ENCODE data around the gene C6orf62. TPM values are rescaled to one million over a fixed set of nuclear protein-coding genes. Genes with fewer than 3 reads are reported as not detected.

Gene C6orf62
- polyA plus RNA-seq, 1 of the 3 experiments (the other 2 are of a cell fraction), result 36.0 TPM

- TF ChIP-seq, protein P1, sequence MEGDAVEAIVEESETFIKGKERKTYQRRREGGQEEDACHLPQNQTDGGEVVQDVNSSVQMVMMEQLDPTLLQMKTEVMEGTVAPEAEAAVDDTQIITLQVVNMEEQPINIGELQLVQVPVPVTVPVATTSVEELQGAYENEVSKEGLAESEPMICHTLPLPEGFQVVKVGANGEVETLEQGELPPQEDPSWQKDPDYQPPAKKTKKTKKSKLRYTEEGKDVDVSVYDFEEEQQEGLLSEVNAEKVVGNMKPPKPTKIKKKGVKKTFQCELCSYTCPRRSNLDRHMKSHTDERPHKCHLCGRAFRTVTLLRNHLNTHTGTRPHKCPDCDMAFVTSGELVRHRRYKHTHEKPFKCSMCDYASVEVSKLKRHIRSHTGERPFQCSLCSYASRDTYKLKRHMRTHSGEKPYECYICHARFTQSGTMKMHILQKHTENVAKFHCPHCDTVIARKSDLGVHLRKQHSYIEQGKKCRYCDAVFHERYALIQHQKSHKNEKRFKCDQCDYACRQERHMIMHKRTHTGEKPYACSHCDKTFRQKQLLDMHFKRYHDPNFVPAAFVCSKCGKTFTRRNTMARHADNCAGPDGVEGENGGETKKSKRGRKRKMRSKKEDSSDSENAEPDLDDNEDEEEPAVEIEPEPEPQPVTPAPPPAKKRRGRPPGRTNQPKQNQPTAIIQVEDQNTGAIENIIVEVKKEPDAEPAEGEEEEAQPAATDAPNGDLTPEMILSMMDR (IDR thresholded peaks at IDR 0.05), result no peak
- TF ChIP-seq FOSL2 (IDR thresholded peaks at IDR 0.05; ENCODE audit: borderline replicate concordance, low read depth) (peak; percentile 13; the same call in 1 of the 2 replicates), MAX (IDR thresholded peaks at IDR 0.05; ENCODE audit: low read depth) (no peak), NFIC (IDR thresholded peaks at IDR 0.05; ENCODE audit: borderline replicate concordance) (no peak), TCF12 (IDR thresholded peaks at IDR 0.05) (no peak; the same call in 1 of the 2 replicates), RXRA (IDR thresholded peaks at IDR 0.05; ENCODE audit: borderline replicate concordance, low read depth) (no peak), FOXJ3 (CRISPR knock-in tag; IDR thresholded peaks at IDR 0.05) (0 out of 2 replicates have a peak, but pooled peaks have one; percentile 3), JUND (IDR thresholded peaks at IDR 0.05) (peak; percentile 38)
- TF ChIP-seq, protein P2, sequence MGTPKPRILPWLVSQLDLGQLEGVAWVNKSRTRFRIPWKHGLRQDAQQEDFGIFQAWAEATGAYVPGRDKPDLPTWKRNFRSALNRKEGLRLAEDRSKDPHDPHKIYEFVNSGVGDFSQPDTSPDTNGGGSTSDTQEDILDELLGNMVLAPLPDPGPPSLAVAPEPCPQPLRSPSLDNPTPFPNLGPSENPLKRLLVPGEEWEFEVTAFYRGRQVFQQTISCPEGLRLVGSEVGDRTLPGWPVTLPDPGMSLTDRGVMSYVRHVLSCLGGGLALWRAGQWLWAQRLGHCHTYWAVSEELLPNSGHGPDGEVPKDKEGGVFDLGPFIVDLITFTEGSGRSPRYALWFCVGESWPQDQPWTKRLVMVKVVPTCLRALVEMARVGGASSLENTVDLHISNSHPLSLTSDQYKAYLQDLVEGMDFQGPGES (IDR thresholded peaks at IDR 0.05; ENCODE audit: low read depth, low read length), result no peak
These were observed 1.9 kb upstream of the C6orf62 start (continued) for GRCh38 chr6:24720604-24721460.

DNA sequence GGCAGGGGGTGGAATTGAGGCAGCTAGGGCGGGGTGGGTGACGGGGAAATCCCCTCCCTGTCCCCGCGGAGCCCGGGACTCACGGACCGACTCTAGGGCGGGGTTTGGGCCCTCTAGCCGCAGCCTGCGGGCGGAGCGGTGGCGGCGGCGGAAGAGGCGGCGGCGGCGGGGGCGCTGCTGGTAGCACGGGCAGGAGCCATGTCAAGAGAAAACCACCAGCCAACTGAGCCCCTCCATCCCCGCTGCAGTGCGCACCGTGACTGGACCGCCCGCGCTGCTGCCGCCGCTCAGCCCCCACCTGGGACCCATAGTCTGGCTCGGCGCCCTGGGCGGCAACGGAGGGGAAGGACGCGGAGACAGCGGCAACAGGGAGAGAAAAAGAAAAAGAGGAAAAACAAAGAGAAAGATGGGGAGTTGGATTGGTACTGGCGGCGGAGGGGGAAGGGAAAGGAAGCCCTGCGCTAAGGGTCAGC lies 1.2 kb upstream of the C6orf62 start:
- POLR2A ChIA-PET, result no interaction called here
- Histone ChIP-seq H2AFZ (ENCODE audit: low read depth) (no peak overlapping the region), H3F3A (replicated peaks; ENCODE audit: insufficient read depth) (peaks cover 5% of the 10 kb centered on the region), H3K9ac (peak overlapping the region; percentile 100), H3K4me3 (ENCODE audit: low read depth in 2 of 2, low read length in 1 of 2) (peak overlapping the region; percentile 85 to 93), H3K9me3 (no peaks in the 10 kb centered on the region), H3K79me2 (ENCODE audit: insufficient read depth) (peaks cover 54% of the 10 kb centered on the region), H3K27ac (ENCODE audit: low read depth in 2 of 2, low read length in 1 of 2) (peak overlapping the region; percentile 97), H3K27me3 (ENCODE audit: insufficient read depth) (no peaks in the 10 kb centered on the region), H3K36me3 (replicated peaks in 1 of 2; ENCODE audit: control insufficient read depth in 1 of 2, insufficient read depth in 2 of 2, low read length in 1 of 2) (peaks cover 30 to 36% of the 10 kb centered on the region in 2 experiments), H4K20me1 (ENCODE audit: insufficient read depth) (peaks cover 46% of the 10 kb centered on the region), H3K4me1 (ENCODE audit: control insufficient read depth in 1 of 2, insufficient read depth in 2 of 2, low read depth in 1 of 2, low read length in 1 of 2) (peaks cover 0 to 3% of the 10 kb centered on the region in 2 experiments; a peak in 3 of 4 replicates), H3K9me2 (no peaks in the 10 kb centered on the region), H3K4me2 (peak overlapping the region; percentile 96)
- no peak for TF ChIP-seq MAX (IDR thresholded peaks at IDR 0.05; ENCODE audit: low read depth)
- no peak for TF ChIP-seq YY1 (IDR thresholded peaks at IDR 0.05; ENCODE audit: low read depth)
- TF ChIP-seq FOXJ3 (CRISPR knock-in tag; IDR thresholded peaks at IDR 0.05), result 0 out of 2 replicates have a peak, but pooled peaks have one; percentile 40
- TF ChIP-seq TCF12 (IDR thresholded peaks at IDR 0.05), result no peak
- TF ChIP-seq GABPA (IDR thresholded peaks at IDR 0.05; ENCODE audit: low read depth), result 0 out of 2 replicates have a peak, but pooled peaks have one; percentile 11
- TF ChIP-seq TAF1 (IDR thresholded peaks at IDR 0.05; ENCODE audit: borderline replicate concordance, low read depth, low read length), result peak; percentile 39; the same call in 1 of the 2 replicates
- no peak for TF ChIP-seq ELF1 (IDR thresholded peaks at IDR 0.05)
- TF ChIP-seq SMC3 (IDR thresholded peaks at IDR 0.05; ENCODE audit: low read depth, low read length), result no peak
- no peak for TF ChIP-seq TEAD4 (IDR thresholded peaks at IDR 0.05; ENCODE audit: borderline replicate concordance, insufficient read depth)
- TF ChIP-seq, protein P1 (IDR thresholded peaks at IDR 0.05), result no peak
- TF ChIP-seq CHD2 (IDR thresholded peaks at IDR 0.05; ENCODE audit: low read length, partially characterized antibody), result no peak
- CTCF ChIA-PET, result no interaction called here
- DNase-seq, result peak; percentile 56
- under 1% methylated on average over 37 of the region's 39 CpGs for WGBS (ENCODE audit: low lambda C conversion rate)
